ENCODE results near the gene NUP88. TPM values are rescaled to one million over a fixed set of nuclear protein-coding genes. Genes with fewer than 3 reads are reported as not detected.

The NUP88 gene
- total RNA-seq, 1 donor from 2014 or later, result 170 TPM

DNA sequence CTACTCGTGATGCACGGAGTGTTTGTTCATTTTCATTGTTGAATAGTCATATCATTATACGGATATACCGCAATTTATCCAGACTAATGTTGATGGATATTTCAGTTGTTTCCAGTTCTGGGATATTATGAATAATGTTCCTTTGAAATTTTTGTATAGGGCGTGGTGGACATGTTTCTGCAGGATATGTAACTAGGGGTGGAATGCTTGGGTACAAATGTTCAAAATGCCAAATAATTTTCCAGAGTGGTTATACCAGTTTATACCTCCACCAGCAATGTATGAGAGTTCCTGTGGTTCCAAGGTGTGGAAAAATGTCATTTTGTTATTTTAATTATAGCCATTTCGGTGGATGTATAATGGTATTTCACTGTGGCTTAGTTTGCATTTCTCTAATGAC lies 53.6 kb downstream of the NUP88 start:
- H3K36me3 Mint-ChIP-seq (ENCODE audit: low read depth), result peaks cover 17% of the 10 kb centered on the region
- no peaks in the 10 kb centered on the region for H3K9me3 Mint-ChIP-seq
- no peaks in the 10 kb centered on the region for H3K4me1 Mint-ChIP-seq (ENCODE audit: low read depth)
- no peak overlapping the region for H3K4me3 Mint-ChIP-seq
- H3K27me3 Mint-ChIP-seq (ENCODE audit: insufficient read depth), result no peaks in the 10 kb centered on the region
- no peak for DNase-seq (ENCODE audit: low spot score)
- intact Hi-C loops (cut with micrococcal nuclease), result no loop called here
- no peak overlapping the region for H3K27ac Mint-ChIP-seq

DNA sequence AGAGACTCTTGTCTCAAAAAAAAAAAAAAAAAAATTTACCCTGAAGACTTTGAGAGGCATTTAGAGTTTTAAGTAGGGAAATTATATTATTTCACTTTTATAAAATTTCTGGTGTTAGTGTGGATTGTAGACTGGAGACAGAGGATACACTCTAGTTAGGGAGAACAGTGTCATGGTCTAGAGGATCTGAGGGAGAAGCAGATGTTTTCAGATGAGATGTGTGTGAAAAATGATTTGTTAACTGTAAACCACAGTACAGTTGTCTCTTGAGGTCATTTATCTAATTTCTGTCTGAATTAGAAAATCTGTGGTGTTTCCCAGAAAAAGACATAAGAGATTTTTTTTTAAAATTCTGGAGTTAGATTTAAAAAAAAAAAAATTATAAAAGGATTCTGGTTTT lies 54.8 kb downstream of the NUP88 start:
- Mint-ChIP-seq H3K4me3 (no peak overlapping the region), H3K9me3 (no peaks in the 10 kb centered on the region), H3K36me3 (ENCODE audit: low read depth) (peaks cover 14% of the 10 kb centered on the region), H3K4me1 (ENCODE audit: low read depth) (no peaks in the 10 kb centered on the region), H3K27me3 (ENCODE audit: insufficient read depth) (no peaks in the 10 kb centered on the region), H3K27ac (no peak overlapping the region)
- intact Hi-C loops (cut with micrococcal nuclease), result no loop called here
- no peak for DNase-seq (ENCODE audit: low spot score)

DNA sequence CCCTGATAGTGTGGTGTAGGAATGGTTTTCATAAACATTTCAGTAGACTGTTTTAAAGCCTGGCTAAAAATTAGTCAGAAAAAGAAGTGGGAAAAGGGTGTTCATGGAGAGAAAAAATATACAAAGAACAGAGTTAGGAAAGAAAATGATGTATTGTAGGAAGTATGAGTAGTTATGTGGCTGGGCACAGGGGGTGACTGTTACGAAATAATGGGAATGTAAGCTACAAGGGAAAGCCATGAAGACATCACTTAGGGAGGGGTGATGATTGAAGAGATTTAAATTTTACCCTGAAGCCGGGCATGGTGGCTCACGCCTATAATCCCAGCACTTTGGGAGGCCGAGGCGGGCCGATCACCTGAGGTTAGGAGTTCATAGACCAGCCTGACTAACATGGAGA lies 55.3 kb downstream of the NUP88 start:
- peaks cover 14% of the 10 kb centered on the region for H3K36me3 Mint-ChIP-seq (ENCODE audit: low read depth)

DNA sequence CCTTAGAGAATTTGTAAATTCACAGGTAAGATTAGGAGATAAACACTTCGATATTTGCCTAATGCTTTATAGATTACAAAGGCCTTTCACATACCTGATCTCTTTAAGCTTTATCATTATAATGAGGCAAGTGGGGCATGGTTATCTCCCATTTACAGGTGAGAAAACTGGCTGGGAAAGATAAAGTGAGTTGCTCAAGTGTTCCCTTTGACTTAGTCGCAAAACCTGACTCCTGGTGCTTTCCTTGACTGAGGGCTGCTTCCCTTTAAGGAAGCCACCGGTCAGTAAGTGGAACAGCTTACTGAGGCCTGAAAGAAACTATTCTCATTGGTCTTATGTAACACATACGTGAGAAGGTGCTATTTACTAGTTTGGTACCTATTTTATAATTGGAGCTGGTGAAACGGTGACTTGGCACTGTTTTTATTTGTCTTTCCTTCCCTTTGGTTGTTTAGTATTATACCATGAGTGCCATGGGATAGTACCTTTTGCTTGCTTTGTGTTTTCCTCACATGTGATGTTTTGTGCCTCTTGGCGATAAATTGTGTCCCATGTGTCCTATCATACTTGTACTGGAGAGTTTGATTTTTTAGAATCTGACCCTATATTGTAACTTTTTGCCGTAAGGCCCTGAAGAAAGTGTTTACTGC lies 57.2 kb downstream of the NUP88 start:
- H3K9me3 Mint-ChIP-seq, result no peaks in the 10 kb centered on the region
- no peak for DNase-seq (ENCODE audit: low spot score)
- no peak overlapping the region for H3K4me3 Mint-ChIP-seq
- intact Hi-C loops (cut with micrococcal nuclease), result no loop called here
- no peaks in the 10 kb centered on the region for H3K4me1 Mint-ChIP-seq (ENCODE audit: low read depth)
- H3K27me3 Mint-ChIP-seq (ENCODE audit: insufficient read depth), result no peaks in the 10 kb centered on the region
- H3K36me3 Mint-ChIP-seq (ENCODE audit: low read depth), result peaks cover 9% of the 10 kb centered on the region
- H3K27ac Mint-ChIP-seq, result no peak overlapping the region

More for the DNA sequence above, 55.3 kb downstream of the NUP88 start:
- Mint-ChIP-seq H3K9me3 (no peaks in the 10 kb centered on the region), H3K4me3 (no peak overlapping the region), H3K27ac (no peak overlapping the region), H3K4me1 (ENCODE audit: low read depth) (no peaks in the 10 kb centered on the region), H3K27me3 (ENCODE audit: insufficient read depth) (no peaks in the 10 kb centered on the region)
- no peak for DNase-seq (ENCODE audit: low spot score)
- intact Hi-C loops (cut with micrococcal nuclease), result no loop called here

DNA sequence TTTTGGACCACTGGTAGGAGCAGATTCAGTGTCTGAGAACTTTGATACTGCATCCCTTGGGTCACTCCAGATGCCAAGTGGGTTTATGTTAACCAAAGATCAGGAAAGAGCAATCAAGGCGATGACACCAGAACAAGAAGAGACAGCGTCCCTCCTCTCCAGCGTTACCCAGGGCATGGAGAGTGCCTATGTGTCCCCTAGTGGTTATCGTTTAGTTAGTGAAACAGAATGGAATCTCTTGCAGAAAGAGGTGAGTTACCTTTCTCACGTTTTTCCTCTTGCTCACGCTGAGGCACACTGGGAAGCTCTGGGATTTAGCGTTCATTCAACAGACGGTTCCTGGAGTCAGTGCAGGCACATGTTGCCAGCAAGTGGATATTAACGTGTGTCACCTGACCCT lies 58.0 kb downstream of the NUP88 start:
- H3K9me3 Mint-ChIP-seq, result no peaks in the 10 kb centered on the region
- no peak for DNase-seq (ENCODE audit: low spot score)
- H3K27me3 Mint-ChIP-seq (ENCODE audit: insufficient read depth), result no peaks in the 10 kb centered on the region
- no peak overlapping the region for H3K4me3 Mint-ChIP-seq
- H3K27ac Mint-ChIP-seq, result no peak overlapping the region
- H3K36me3 Mint-ChIP-seq (ENCODE audit: low read depth), result peaks cover 9% of the 10 kb centered on the region
- intact Hi-C loops (cut with micrococcal nuclease), result no loop called here
- no peaks in the 10 kb centered on the region for H3K4me1 Mint-ChIP-seq (ENCODE audit: low read depth)

DNA sequence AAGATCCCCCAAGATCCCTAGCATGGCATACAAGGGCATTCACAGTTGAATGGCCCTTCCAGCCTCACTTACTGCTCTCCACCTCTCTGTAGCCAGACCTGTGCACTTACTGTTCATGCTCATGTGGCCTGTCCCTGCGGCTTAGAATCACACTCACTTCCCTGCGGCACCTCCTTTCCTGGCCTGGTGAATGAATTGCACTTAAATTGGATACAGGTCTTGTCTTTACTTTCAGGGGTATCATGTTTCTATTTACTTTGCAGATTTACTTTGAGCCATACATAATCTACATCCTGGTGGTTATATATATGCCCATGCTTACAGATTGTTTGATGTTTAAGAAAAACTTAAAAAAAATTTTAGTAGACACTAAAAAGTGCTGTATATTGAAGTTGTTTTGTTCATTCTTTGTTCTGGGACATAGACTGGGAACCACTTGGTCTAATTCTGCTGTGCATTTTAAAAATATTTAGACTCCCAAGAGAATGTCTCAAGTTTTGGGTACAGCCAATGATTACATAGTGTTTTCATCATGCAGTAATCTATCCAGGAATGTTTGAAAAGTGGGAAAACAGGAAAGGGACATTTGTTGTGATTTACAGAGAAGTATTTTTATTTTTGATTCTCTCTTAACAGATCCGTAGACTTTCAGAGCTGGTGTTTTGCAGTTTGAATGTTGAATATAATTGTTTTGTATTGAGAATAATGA lies 63.9 kb downstream of the NUP88 start:
- H3K27me3 Mint-ChIP-seq (ENCODE audit: insufficient read depth), result no peaks in the 10 kb centered on the region
- peaks cover 24% of the 10 kb centered on the region for H3K36me3 Mint-ChIP-seq (ENCODE audit: low read depth)
- no peaks in the 10 kb centered on the region for H3K4me1 Mint-ChIP-seq (ENCODE audit: low read depth)
- no peak overlapping the region for H3K4me3 Mint-ChIP-seq
- H3K27ac Mint-ChIP-seq, result no peak overlapping the region
- no peak for DNase-seq (ENCODE audit: low spot score)
- no peaks in the 10 kb centered on the region for H3K9me3 Mint-ChIP-seq
- intact Hi-C loops (cut with micrococcal nuclease), result no loop called here

DNA sequence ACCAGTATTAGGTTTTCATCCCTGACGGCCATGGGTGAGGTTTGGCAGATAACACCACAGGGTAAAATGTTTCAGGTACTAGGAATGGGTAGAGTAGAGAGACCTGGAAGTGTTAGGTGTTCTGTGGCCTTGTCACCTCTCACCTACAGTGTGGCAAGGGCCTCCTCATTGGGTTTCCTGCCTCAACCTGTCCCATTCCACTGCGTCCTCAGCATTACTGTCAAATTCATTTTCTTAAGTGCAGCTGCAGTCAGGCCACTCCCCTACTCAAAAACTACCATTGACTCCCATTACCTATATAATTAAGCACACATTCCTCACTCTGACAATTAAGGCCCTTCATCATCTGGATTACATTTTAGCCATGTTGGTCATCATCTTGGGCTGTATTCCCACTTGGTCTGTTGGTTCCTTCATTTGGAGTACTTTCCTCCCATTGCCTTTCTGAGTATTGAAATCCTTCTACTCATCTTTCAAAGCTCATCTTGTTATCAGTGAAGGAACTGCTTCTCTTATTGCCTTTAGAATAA lies 64.5 kb downstream of the NUP88 start:
- Mint-ChIP-seq H3K36me3 (ENCODE audit: low read depth) (peaks cover 23% of the 10 kb centered on the region), H3K27ac (no peak overlapping the region), H3K27me3 (ENCODE audit: insufficient read depth) (no peaks in the 10 kb centered on the region), H3K9me3 (no peaks in the 10 kb centered on the region), H3K4me1 (ENCODE audit: low read depth) (no peaks in the 10 kb centered on the region), H3K4me3 (no peak overlapping the region)
- intact Hi-C loops (cut with micrococcal nuclease), result no loop called here
- DNase-seq (ENCODE audit: low spot score), result no peak

DNA sequence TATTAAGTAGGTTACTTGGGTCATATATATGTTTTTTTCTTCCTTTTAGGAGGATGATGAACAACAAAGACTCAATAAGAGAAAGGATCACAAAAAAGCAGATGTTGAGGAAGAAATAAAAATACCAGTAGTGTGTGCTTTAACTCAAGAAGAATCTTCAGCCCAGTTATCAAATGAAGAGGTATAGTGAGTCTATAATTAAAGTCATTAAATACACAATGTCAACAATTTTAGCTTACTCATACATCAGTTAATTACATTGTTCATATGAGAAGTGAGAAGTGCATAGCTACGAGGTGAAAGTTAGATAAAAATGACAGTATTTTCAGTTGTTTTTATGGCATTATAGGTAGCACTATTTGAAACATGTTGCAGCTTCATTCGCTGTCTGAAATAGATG lies 65.2 kb downstream of the NUP88 start:
- Mint-ChIP-seq H3K27ac (no peak overlapping the region), H3K9me3 (no peaks in the 10 kb centered on the region), H3K4me1 (ENCODE audit: low read depth) (no peaks in the 10 kb centered on the region), H3K4me3 (no peak overlapping the region), H3K36me3 (ENCODE audit: low read depth) (peaks cover 24% of the 10 kb centered on the region), H3K27me3 (ENCODE audit: insufficient read depth) (no peaks in the 10 kb centered on the region)
- DNase-seq (ENCODE audit: low spot score), result no peak
- intact Hi-C loops (cut with micrococcal nuclease), result no loop called here

DNA sequence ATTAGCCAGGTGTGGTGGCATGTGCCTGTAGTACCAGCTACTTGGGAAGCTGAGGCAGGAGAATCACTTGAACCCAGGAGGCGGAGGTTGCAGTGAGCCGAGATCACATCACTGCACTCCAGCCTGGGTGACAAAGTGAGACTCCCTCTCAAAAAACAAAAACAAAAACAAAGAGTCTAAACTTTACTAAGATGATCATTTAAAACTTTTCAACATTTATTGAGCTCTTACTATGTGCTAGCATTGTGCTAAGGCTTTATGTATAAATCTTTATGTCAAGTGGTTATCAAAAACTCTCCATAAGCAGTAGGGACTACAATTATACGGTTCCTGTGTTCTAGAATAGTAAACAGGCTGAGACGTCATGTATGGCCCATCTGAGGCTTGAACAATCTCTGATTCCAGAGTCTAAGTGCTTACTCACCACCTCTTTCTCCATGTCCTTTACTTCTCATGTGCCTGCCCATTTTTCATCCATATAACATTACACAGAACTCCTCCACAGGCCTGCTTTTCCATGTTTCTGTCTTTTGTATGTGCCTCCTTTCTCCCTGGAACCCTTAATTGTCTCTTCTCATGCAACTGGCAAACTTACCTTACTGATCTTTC lies 66.7 kb downstream of the NUP88 start:
- H3K27ac Mint-ChIP-seq, result no peak overlapping the region
- H3K4me1 Mint-ChIP-seq (ENCODE audit: low read depth), result no peaks in the 10 kb centered on the region
- no peak overlapping the region for H3K4me3 Mint-ChIP-seq
- DNase-seq (ENCODE audit: low spot score), result no peak
- intact Hi-C loops (cut with micrococcal nuclease), result no loop called here
- no peaks in the 10 kb centered on the region for H3K27me3 Mint-ChIP-seq (ENCODE audit: insufficient read depth)
- no peaks in the 10 kb centered on the region for H3K9me3 Mint-ChIP-seq
- peaks cover 30% of the 10 kb centered on the region for H3K36me3 Mint-ChIP-seq (ENCODE audit: low read depth)

DNA sequence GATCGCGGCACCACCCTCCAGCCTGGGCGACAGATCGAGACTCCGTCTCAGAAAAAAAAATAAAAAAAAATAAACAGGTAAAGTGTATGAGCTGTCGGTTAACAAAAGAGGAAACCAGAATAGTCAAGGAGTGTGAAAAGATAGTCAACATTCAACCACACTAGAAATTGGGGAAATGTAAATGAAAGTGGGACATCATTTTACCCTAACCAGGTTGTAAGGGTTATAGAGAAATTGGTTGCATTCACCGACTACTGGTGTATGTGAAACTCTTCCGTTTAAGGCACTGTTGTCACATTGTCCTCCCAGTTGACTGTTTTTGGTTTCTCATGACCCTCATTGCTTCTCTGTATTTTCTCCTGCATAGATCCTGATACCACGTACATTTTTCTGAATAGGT lies 74.5 kb downstream of the NUP88 start:
- no peak overlapping the region for H3K27ac Mint-ChIP-seq
- H3K9me3 Mint-ChIP-seq, result no peaks in the 10 kb centered on the region
- no peak for DNase-seq (ENCODE audit: low spot score)

More for the DNA sequence above, 74.5 kb downstream of the NUP88 start:
- no peak overlapping the region for H3K4me3 Mint-ChIP-seq
- intact Hi-C loops (cut with micrococcal nuclease), result no loop called here
- H3K27me3 Mint-ChIP-seq (ENCODE audit: insufficient read depth), result no peaks in the 10 kb centered on the region
- peaks cover 13% of the 10 kb centered on the region for H3K36me3 Mint-ChIP-seq (ENCODE audit: low read depth)
- H3K4me1 Mint-ChIP-seq (ENCODE audit: low read depth), result no peaks in the 10 kb centered on the region

Other genes starting within 250 kb of the NUP88 start
- gene ZNF594, start 227.8 kb downstream of the NUP88 start, total RNA-seq, result 8.5 and 8.8 TPM in 2 replicates
- not detected in 2 replicates for gene SCIMP, start 184.8 kb downstream of the NUP88 start, total RNA-seq
- gene RABEP1, start 137.4 kb downstream of the NUP88 start, total RNA-seq, result 50.2 and 51.4 TPM in 2 replicates
- 61.0 and 67.0 TPM in 2 replicates for gene RPAIN, start 520 bp upstream of the NUP88 start, total RNA-seq
- gene C1QBP, start 19.5 kb upstream of the NUP88 start, total RNA-seq, result 410 and 413 TPM in 2 replicates
- gene DHX33, start 49.3 kb upstream of the NUP88 start, total RNA-seq, result 38.0 and 41.8 TPM in 2 replicates
- gene DERL2, start 66.5 kb upstream of the NUP88 start, total RNA-seq, result 71.7 and 73.2 TPM in 2 replicates
- gene MIS12, start 66.9 kb upstream of the NUP88 start, total RNA-seq, result 38.1 and 39.6 TPM in 2 replicates
- 26.0 and 29.6 TPM in 2 replicates for gene NLRP1, start 164.8 kb upstream of the NUP88 start, total RNA-seq